CD14-positive monocyte (primary cell): Measurements from ENCODE around the gene RWDD2A. TPM values are rescaled to one million over a fixed set of nuclear protein-coding genes. Genes with fewer than 3 reads are reported as not detected.

ENCODE experiments used
- DNase-seq, 3 donors: peaks; one replicate each; pipeline ENCODE4 v3.0.0-alpha.2; 2011 to 2022
- H2AFZ ChIP-seq: 2 replicates; pipeline ENCODE4 v1.6.0; 2012; ENCODE audit warnings: mild to moderate bottlenecking, low read depth, low read length, inconsistent platforms; ENCODE audit not compliant: insufficient read depth, poor library complexity, severe bottlenecking
- H3K27ac ChIP-seq, 2 donors: 1 replicate in 1 of 2; 2 replicates in 1 of 2; pipeline ENCODE4 v1.5.1; 2012 to 2013; ENCODE audit warnings: low read length in 2 of 2, control low read depth in 1 of 2, inconsistent platforms in 1 of 2, low read depth in 1 of 2, mild to moderate bottlenecking in 1 of 2
- H3K27me3 ChIP-seq, 2 donors: one replicate each; pipeline versions ENCODE4 v1.6.0 to v1.6.1; 2011 to 2013; ENCODE audit warnings: low read length in 2 of 2; ENCODE audit not compliant: control insufficient read depth in 2 of 2, insufficient read depth in 2 of 2
- H3K36me3 ChIP-seq, 2 donors: replicated peaks in 1 of 2; 1 replicate in 1 of 2; 2 replicates in 1 of 2; pipeline versions ENCODE4 v1.5.1 to v1.6.1; 2012 to 2013; ENCODE audit warnings: low read length in 2 of 2, control low read depth in 1 of 2, inconsistent platforms in 1 of 2, mild to moderate bottlenecking in 1 of 2; ENCODE audit not compliant: insufficient read depth in 2 of 2, control insufficient read depth in 1 of 2
- H3K4me1 ChIP-seq, 2 donors: 1 replicate in 1 of 2; 2 replicates in 1 of 2; pipeline versions ENCODE4 v1.5.1 to v1.6.1; 2012 to 2013; ENCODE audit warnings: low read length in 2 of 2, control low read depth in 1 of 2, inconsistent platforms in 1 of 2, mild to moderate bottlenecking in 1 of 2, moderate library complexity in 1 of 2; ENCODE audit not compliant: insufficient read depth in 2 of 2, control insufficient read depth in 1 of 2
- H3K4me2 ChIP-seq: replicated peaks from 2 replicates; pipeline ENCODE3; 2012; ENCODE audit warnings: low read length, moderate library complexity, mild to moderate bottlenecking; ENCODE audit not compliant: poor library complexity, severe bottlenecking; ENCODE audit errors: extremely low read depth
- H3K4me3 ChIP-seq, 3 experiments: fragments of 200-600 bp in 1 of 3; sonication (generic) in 1 of 3; replicated peaks in 1 of 3; 1 replicate in 2 of 3; 2 replicates in 1 of 3; pipeline ENCODE4 v1.5.1; 2011 to 2013; ENCODE audit warnings: low read length in 3 of 3, mild to moderate bottlenecking in 3 of 3, control low read depth in 2 of 3, low read depth in 2 of 3, inconsistent platforms in 1 of 3, moderate library complexity in 1 of 3
- H3K79me2 ChIP-seq: 2 replicates; pipeline ENCODE4 v1.6.0; 2012; ENCODE audit warnings: mild to moderate bottlenecking, control low read depth, inconsistent platforms, low read length, moderate library complexity; ENCODE audit not compliant: insufficient read depth
- H3K9ac ChIP-seq: 2 replicates; pipeline ENCODE4 v1.6.0; 2017; ENCODE audit warnings: low read length, mild to moderate bottlenecking; ENCODE audit not compliant: insufficient read depth, poor library complexity, severe bottlenecking
- H3K9me3 ChIP-seq, 2 donors: replicated peaks in 1 of 2; 1 replicate in 1 of 2; 2 replicates in 1 of 2; pipeline versions ENCODE4 v1.5.1 to v1.6.1; 2012 to 2013; ENCODE audit warnings: low read length in 2 of 2, control low read depth in 1 of 2; ENCODE audit not compliant: control insufficient read depth in 1 of 2, insufficient read depth in 1 of 2
- H4K20me1 ChIP-seq: 2 replicates; pipeline ENCODE4 v1.6.0; 2012; ENCODE audit warnings: mild to moderate bottlenecking, low read length, control low read depth, moderate library complexity; ENCODE audit not compliant: insufficient read depth
- H3K27ac Mint-ChIP-seq, 7 donors: one replicate each; pipeline ENCODE4 v1.8.0; 2020; ENCODE audit warnings: mild to moderate bottlenecking in 7 of 7, mixed read lengths in 7 of 7, moderate library complexity in 6 of 7, inconsistent platforms in 2 of 7
- H3K27me3 Mint-ChIP-seq, 3 donors: one replicate each; pipeline ENCODE4 v1.8.0; 2021 to 2022; ENCODE audit warnings: low read depth in 3 of 3, mild to moderate bottlenecking in 3 of 3, mixed read lengths in 3 of 3, moderate library complexity in 3 of 3, inconsistent platforms in 1 of 3
- H3K36me3 Mint-ChIP-seq, 2 donors: one replicate each; pipeline ENCODE4 v1.8.0; 2020; ENCODE audit warnings: mixed read lengths in 2 of 2, inconsistent platforms in 1 of 2, mild to moderate bottlenecking in 1 of 2
- H3K4me1 Mint-ChIP-seq: one replicate; pipeline ENCODE4 v1.8.0; 2020; ENCODE audit warnings: mild to moderate bottlenecking, mixed read lengths
- H3K4me3 Mint-ChIP-seq, 2 donors: one replicate each; pipeline ENCODE4 v1.8.0; 2020; ENCODE audit warnings: mild to moderate bottlenecking in 2 of 2, mixed read lengths in 2 of 2, moderate library complexity in 1 of 2
- H3K9me3 Mint-ChIP-seq, 7 donors: one replicate each; pipeline ENCODE4 v1.8.0; 2020 to 2022; ENCODE audit warnings: mixed read lengths in 7 of 7, mild to moderate bottlenecking in 6 of 7, moderate library complexity in 6 of 7, inconsistent platforms in 2 of 7
- CTCF ChIP-seq: fragments of 200-600 bp; IDR thresholded peaks from one replicate; pipeline ENCODE4 v1.8.0; 2022; ENCODE audit warnings: antibody characterized with exemption, mild to moderate bottlenecking
- WGBS: methylation state at CpG from one replicate; pipeline ENCODE4 v1.1.5; 2013; ENCODE audit warnings: missing lambda C conversion rate; ENCODE audit not compliant: insufficient coverage; 5-methylcytosine and 5-hydroxymethylcytosine counted together
- intact Hi-C, 2 donors: fragments of 100-400 bp; cut with micrococcal nuclease; formaldehyde crosslinking; loops; one replicate each; pipeline versions ENCODE4 v1.15.0 to v1.15.1; 2023
- polyA plus RNA-seq, 3 donors: library from polyadenylated mRNA; depleted of rRNA in 1 of 3; unstranded in 2 of 3; stranded (reverse) in 1 of 3; fragments of 300-500 nt in 2 of 3; fragments of >200 nt in 1 of 3; fragmentation: Illumina TruSeq in 2 of 3; gene quantifications; 1 replicate in 2 of 3; 2 replicates in 1 of 3; pipeline ENCODE4 v1.2.3, GENCODE V29; 2012 to 2021

Gene RWDD2A
- polyA plus RNA-seq, 3 donors = 0.77 to 1.2 (median 1.1) TPM

GRCh38 chr6:83151114-83151513, 42.0 kb upstream of the RWDD2A start:
- H3K36me3 Mint-ChIP-seq = peaks cover 55 to 81% of the 10 kb centered on the region in 2 donors
- no peaks in the 10 kb centered on the region for H3K9me3 Mint-ChIP-seq
- Histone ChIP-seq H3K27me3 (no peaks in the 10 kb centered on the region), H3K4me3 (no peak overlapping the region), H3K9ac (no peak overlapping the region), H3K36me3 (peaks cover 66 to 98% of the 10 kb centered on the region in 2 donors), H4K20me1 (no peaks in the 10 kb centered on the region), H3K79me2 (no peaks in the 10 kb centered on the region), H3K4me2 (no peak overlapping the region), H3K27ac (no peak overlapping the region), H3K9me3 (no peaks in the 10 kb centered on the region), H3K4me1 (no peaks in the 10 kb centered on the region), H2AFZ (no peak overlapping the region)
- no peak for TF ChIP-seq CTCF
- no peaks in the 10 kb centered on the region for H3K27me3 Mint-ChIP-seq
- DNase-seq = no peak
- WGBS = no CpG with 5 or more reads among the region's 2 CpGs
- no peaks in the 10 kb centered on the region for H3K4me1 Mint-ChIP-seq
- H3K4me3 Mint-ChIP-seq = no peak overlapping the region
- intact Hi-C loops = no loop called here
- H3K27ac Mint-ChIP-seq = no peak overlapping the region

GRCh38 chr6:83152913-83153312, 40.2 kb upstream of the RWDD2A start:
- intact Hi-C loops = no loop called here
- Histone ChIP-seq H3K4me2 (no peak overlapping the region), H2AFZ (no peak overlapping the region), H3K79me2 (no peaks in the 10 kb centered on the region), H3K4me3 (no peak overlapping the region), H3K9me3 (no peaks in the 10 kb centered on the region), H3K9ac (no peak overlapping the region), H3K4me1 (no peaks in the 10 kb centered on the region), H3K27me3 (no peaks in the 10 kb centered on the region), H3K36me3 (peaks cover 64 to 98% of the 10 kb centered on the region in 2 donors), H3K27ac (no peak overlapping the region), H4K20me1 (no peaks in the 10 kb centered on the region)
- no peak for DNase-seq
- no peak for TF ChIP-seq CTCF
- Mint-ChIP-seq H3K4me1 (no peaks in the 10 kb centered on the region), H3K36me3 (peaks cover 63 to 85% of the 10 kb centered on the region in 2 donors), H3K9me3 (no peaks in the 10 kb centered on the region), H3K27me3 (peaks cover 0 to under 1% (median 0%) of the 10 kb centered on the region in 3 donors), H3K4me3 (no peak overlapping the region), H3K27ac (no peak overlapping the region)
- WGBS = no CpG with 5 or more reads among the region's 1 CpG
